Left hindlimb (tissue), 1 donor: ENCODE measurements around the gene RCOR3.
"Not testable (repeated sequence)": the region's sequence is repeated elsewhere in the genome, so short reads cannot be mapped to it uniquely, and the experiment has no call there.

ENCODE experiments used
- DNase-seq: peaks from one replicate; pipeline ENCODE4 v3.0.0-alpha.2; 2018

RCOR3 gene

GRCh38 chr1:211341999-211342398 lies 82.8 kb downstream of the RCOR3 start:
- DNase-seq = no peak

GRCh38 chr1:211343607-211344006 lies 84.4 kb downstream of the RCOR3 start:
- no peak for DNase-seq

- no peak for DNase-seq
These were observed 85.0 kb downstream of the RCOR3 start for GRCh38 chr1:211344152-211344618.

GRCh38 chr1:211345719-211346118 lies 86.6 kb downstream of the RCOR3 start:
- no peak for DNase-seq

GRCh38 chr1:211347077-211347844 lies 88.1 kb downstream of the RCOR3 start:
- no peak for DNase-seq

- no peak for DNase-seq
These were observed 89.4 kb downstream of the RCOR3 start for GRCh38 chr1:211348547-211348946.

- no peak for DNase-seq
These were observed 90.6 kb downstream of the RCOR3 start for GRCh38 chr1:211349741-211350140.

- not testable (repeated sequence) for DNase-seq
These were observed 92.9 kb downstream of the RCOR3 start for GRCh38 chr1:211352055-211352454.

GRCh38 chr1:211352465-211352864 lies 93.3 kb downstream of the RCOR3 start:
- no peak for DNase-seq

- DNase-seq = no peak
These were observed 93.9 kb downstream of the RCOR3 start for GRCh38 chr1:211352985-211353515.

GRCh38 chr1:211353562-211354212 lies 94.5 kb downstream of the RCOR3 start:
- no peak for DNase-seq

- no peak for DNase-seq
These were observed 96.7 kb downstream of the RCOR3 start for GRCh38 chr1:211355873-211356272.

- DNase-seq = no peak
These were observed 97.7 kb downstream of the RCOR3 start for GRCh38 chr1:211356723-211357407.

- no peak for DNase-seq
These were observed 99.5 kb downstream of the RCOR3 start for GRCh38 chr1:211358685-211359084.

- no peak for DNase-seq
These were observed 100.7 kb downstream of the RCOR3 start for GRCh38 chr1:211359876-211360275.

- no peak for DNase-seq
These were observed 102.0 kb downstream of the RCOR3 start for GRCh38 chr1:211361202-211361601.
